ENCODE data around the gene KRTAP10-9.

Gene KRTAP10-9

GRCh38 chr21:44670642-44671432 is 43.9 kb downstream of the KRTAP10-9 start:
- H3K27ac Mint-ChIP-seq (ENCODE audit: low read depth): no peak overlapping the region
- peaks cover 10% of the 10 kb centered on the region for H3K27me3 Mint-ChIP-seq
- H3K9me3 Mint-ChIP-seq: peaks cover 17% of the 10 kb centered on the region
- H3K4me1 Mint-ChIP-seq: peaks cover 10% of the 10 kb centered on the region
- ATAC-seq (replicated peaks; ENCODE audit: extremely low read depth, poor library complexity, severe bottlenecking): no peak
- peaks cover 1% of the 10 kb centered on the region for H3K36me3 Mint-ChIP-seq (ENCODE audit: insufficient read depth)
- DNase-seq (ENCODE audit: low spot score in 2 of 2): no peak
- no peak overlapping the region for H3K4me3 Mint-ChIP-seq

GRCh38 chr21:44671911-44672310 is 45.0 kb downstream of the KRTAP10-9 start:
- peaks cover 10% of the 10 kb centered on the region for H3K27me3 Mint-ChIP-seq
- DNase-seq (ENCODE audit: low spot score in 2 of 2) (no peak), ATAC-seq (replicated peaks; ENCODE audit: extremely low read depth, poor library complexity, severe bottlenecking) (no peak)
- H3K9me3 Mint-ChIP-seq: peaks cover 17% of the 10 kb centered on the region
- peaks cover 1% of the 10 kb centered on the region for H3K36me3 Mint-ChIP-seq (ENCODE audit: insufficient read depth)
- no peak overlapping the region for H3K27ac Mint-ChIP-seq (ENCODE audit: low read depth)
- H3K4me1 Mint-ChIP-seq: peaks cover 10% of the 10 kb centered on the region
- no peak overlapping the region for H3K4me3 Mint-ChIP-seq

DNA sequence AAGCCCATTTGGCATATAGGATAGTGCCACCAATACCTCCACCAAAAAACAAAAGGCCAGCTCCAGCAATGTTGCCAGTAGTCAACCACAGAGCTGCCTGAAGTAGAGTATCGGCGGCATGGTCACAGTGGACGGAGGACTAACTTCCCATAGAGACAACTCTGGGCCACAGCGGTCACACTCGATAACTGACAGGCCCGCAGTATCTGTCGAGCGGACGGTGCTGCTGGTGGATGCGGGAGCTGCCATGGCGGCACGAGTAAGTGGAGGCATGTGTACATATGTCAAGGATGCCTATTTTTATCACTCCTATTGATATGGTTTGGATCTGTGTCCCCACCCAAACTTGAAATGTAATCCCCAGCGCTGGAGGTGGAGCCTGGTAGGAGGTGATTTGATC is 51.0 kb downstream of the KRTAP10-9 start:
- ATAC-seq (replicated peaks; ENCODE audit: extremely low read depth, poor library complexity, severe bottlenecking): no peak
- peaks cover 9% of the 10 kb centered on the region for H3K9me3 Mint-ChIP-seq
- DNase-seq (ENCODE audit: low spot score in 2 of 2): no peak
- no peaks in the 10 kb centered on the region for H3K27me3 Mint-ChIP-seq
- H3K4me1 Mint-ChIP-seq: peaks cover 10% of the 10 kb centered on the region
- no peak overlapping the region for H3K27ac Mint-ChIP-seq (ENCODE audit: low read depth)
- H3K4me3 Mint-ChIP-seq: no peak overlapping the region
- H3K36me3 Mint-ChIP-seq (ENCODE audit: insufficient read depth): no peaks in the 10 kb centered on the region

Data from central memory CD8-positive, alpha-beta T cell (primary cell).